ENCODE measurements around the gene RTN1. TPM values are rescaled to one million over a fixed set of nuclear protein-coding genes. Genes with fewer than 3 reads are reported as not detected.

RTN1 gene
- polyA plus RNA-seq, 1 of the 3 experiments (the other 2 are of a cell fraction) = 1.6 TPM

GRCh38 chr14:59919570-59920377, 49.2 kb upstream of the RTN1 start, which contains the start of gene LRRC9 (continued):
- TF ChIP-seq REST (IDR thresholded peaks at IDR 0.05; ENCODE audit: low read depth, low read length) (no peak), FOXJ3 (CRISPR knock-in tag; IDR thresholded peaks at IDR 0.05) (no peak), MAX (IDR thresholded peaks at IDR 0.05; ENCODE audit: low read depth) (no peak), RAD21 (IDR thresholded peaks at IDR 0.05; ENCODE audit: low read length) (no peak), JUND (IDR thresholded peaks at IDR 0.05) (no peak), ELF1 (IDR thresholded peaks at IDR 0.05) (no peak), TAF1 (IDR thresholded peaks at IDR 0.05; ENCODE audit: borderline replicate concordance, low read depth, low read length) (no peak), EP300 (IDR thresholded peaks at IDR 0.05; ENCODE audit: borderline replicate concordance in 1 of 2, low read depth in 1 of 2, low read length in 1 of 2) (no peak), PBX3 (IDR thresholded peaks at IDR 0.05) (no peak)

GRCh38 chr14:59918824-59919569, 48.4 kb upstream of the RTN1 start:
- Histone ChIP-seq H3F3A (replicated peaks; ENCODE audit: insufficient read depth) (no peaks in the 10 kb centered on the region), H3K4me1 (ENCODE audit: control insufficient read depth in 1 of 2, insufficient read depth in 2 of 2, low read depth in 1 of 2, low read length in 1 of 2) (peaks cover 4% of the 10 kb centered on the region in 2 experiments; a peak in 2 of 4 replicates), H3K4me3 (ENCODE audit: low read depth in 2 of 2, low read length in 1 of 2) (peak overlapping the region; percentile 49 to 59), H3K9ac (no peak overlapping the region), H3K4me2 (peak overlapping the region; percentile 75), H3K36me3 (replicated peaks in 1 of 2; ENCODE audit: control insufficient read depth in 1 of 2, insufficient read depth in 2 of 2, low read length in 1 of 2) (no peaks in the 10 kb centered on the region), H3K27me3 (ENCODE audit: insufficient read depth) (no peaks in the 10 kb centered on the region), H3K9me2 (no peaks in the 10 kb centered on the region), H3K27ac (ENCODE audit: low read depth in 2 of 2, low read length in 1 of 2) (no peak overlapping the region), H2AFZ (ENCODE audit: low read depth) (peak overlapping the region; percentile 37; the same call in 1 of the 2 replicates), H3K79me2 (ENCODE audit: insufficient read depth) (no peaks in the 10 kb centered on the region), H4K20me1 (ENCODE audit: insufficient read depth) (no peaks in the 10 kb centered on the region), H3K9me3 (no peaks in the 10 kb centered on the region)
- WGBS (ENCODE audit: low lambda C conversion rate) = 3% methylated on average over 18 of the region's 18 CpGs
- POLR2A ChIA-PET = no interaction called here
- peak; percentile 56 for DNase-seq
- CTCF ChIA-PET = interaction anchor here (1.0 to 2.2 kb wide), 12 partner anchors 16 to 342 kb away, joined by 3 to 17 read pairs (median 4); partner anchors contain the start of gene RTN1
- TF ChIP-seq USF1 (IDR thresholded peaks at IDR 0.05; ENCODE audit: borderline replicate concordance, low read depth) = no peak
- TF ChIP-seq SMC3 (IDR thresholded peaks at IDR 0.05; ENCODE audit: low read depth, low read length) = peak; percentile 58
- no peak for TF ChIP-seq FOXM1 (IDR thresholded peaks at IDR 0.05; ENCODE audit: low read depth)
- no peak for TF ChIP-seq SIN3A (IDR thresholded peaks at IDR 0.05; ENCODE audit: borderline replicate concordance, low read depth, low read length)
- TF ChIP-seq CTCF (IDR thresholded peaks at IDR 0.05) = peak; percentile 65
- no peak for TF ChIP-seq USF2 (IDR thresholded peaks at IDR 0.05; ENCODE audit: borderline replicate concordance, low read depth, low read length)
- TF ChIP-seq ELF1 (IDR thresholded peaks at IDR 0.05) = no peak
- TF ChIP-seq CHD2 (IDR thresholded peaks at IDR 0.05; ENCODE audit: low read length, partially characterized antibody) = no peak
- TF ChIP-seq TAF1 (IDR thresholded peaks at IDR 0.05; ENCODE audit: borderline replicate concordance, low read depth, low read length) = no peak
- TF ChIP-seq GABPA (IDR thresholded peaks at IDR 0.05; ENCODE audit: low read depth) = no peak
- TF ChIP-seq GATA2 (CRISPR knock-in tag; IDR thresholded peaks at IDR 0.05) = no peak
- TF ChIP-seq PBX3 (IDR thresholded peaks at IDR 0.05) = no peak
